IPS DF 6.9 (cell line): ENCODE measurements around the gene TENT5C.

Experiments
- DNase-seq: peaks from one replicate; pipeline ENCODE4 v3.0.0-alpha.2; 2013; ENCODE audit warnings: low read depth, low spot score
- H3K27ac ChIP-seq: one replicate; pipeline ENCODE4 v1.5.1; 2013; ENCODE audit warnings: low read length, control low read depth
- H3K27me3 ChIP-seq: 2 replicates; pipeline ENCODE4 v1.6.1; 2013; ENCODE audit warnings: mild to moderate bottlenecking, low read length; ENCODE audit not compliant: control insufficient read depth, insufficient read depth
- H3K36me3 ChIP-seq: 2 replicates; pipeline ENCODE4 v1.6.1; 2013; ENCODE audit warnings: low read length; ENCODE audit not compliant: control insufficient read depth, insufficient read depth
- H3K4me1 ChIP-seq: 2 replicates; pipeline ENCODE4 v1.6.1; 2013; ENCODE audit warnings: low read length; ENCODE audit not compliant: control insufficient read depth, insufficient read depth
- H3K4me3 ChIP-seq: 2 replicates; pipeline ENCODE4 v1.5.1; 2013; ENCODE audit warnings: mild to moderate bottlenecking, low read length
- H3K9me3 ChIP-seq: 2 replicates; pipeline ENCODE4 v1.6.1; 2013; ENCODE audit warnings: low read length, inconsistent platforms; ENCODE audit not compliant: control insufficient read depth, insufficient read depth
- WGBS: extraction: QIAGEN DNeasy Blood & Tissue Kit; methylation state at CpG from one replicate; pipeline ENCODE4 v1.1.7; 2013; ENCODE audit warnings: mixed read lengths, missing lambda C conversion rate; ENCODE audit not compliant: insufficient read length, insufficient coverage; 5-methylcytosine and 5-hydroxymethylcytosine counted together

The TENT5C gene

DNA sequence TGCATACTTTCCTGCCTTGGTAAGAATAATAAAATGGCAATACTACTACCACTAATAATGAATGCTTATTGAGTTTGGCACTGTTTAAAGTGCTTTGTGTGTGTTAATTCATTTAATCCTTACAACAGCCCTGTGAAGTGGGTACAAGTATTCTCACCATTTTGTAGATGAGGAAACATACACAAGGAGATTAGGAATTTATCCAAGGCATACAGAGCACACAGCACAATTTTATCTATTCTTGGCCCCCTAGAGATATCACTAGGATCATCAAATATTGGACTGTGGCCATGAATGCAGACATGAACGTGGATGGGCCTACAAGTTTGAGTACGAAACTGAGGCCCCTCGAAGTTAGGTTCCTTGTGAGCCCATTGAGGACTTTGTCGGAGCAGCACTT, 39.5 kb downstream of the TENT5C start:
- DNase-seq = no peak
- Histone ChIP-seq H3K27me3 (no peaks in the 10 kb centered on the region), H3K4me1 (no peaks in the 10 kb centered on the region), H3K27ac (no peak overlapping the region), H3K9me3 (no peaks in the 10 kb centered on the region), H3K36me3 (no peaks in the 10 kb centered on the region), H3K4me3 (no peak overlapping the region)
- no CpG with 5 or more reads among the region's 4 CpGs for WGBS

DNA sequence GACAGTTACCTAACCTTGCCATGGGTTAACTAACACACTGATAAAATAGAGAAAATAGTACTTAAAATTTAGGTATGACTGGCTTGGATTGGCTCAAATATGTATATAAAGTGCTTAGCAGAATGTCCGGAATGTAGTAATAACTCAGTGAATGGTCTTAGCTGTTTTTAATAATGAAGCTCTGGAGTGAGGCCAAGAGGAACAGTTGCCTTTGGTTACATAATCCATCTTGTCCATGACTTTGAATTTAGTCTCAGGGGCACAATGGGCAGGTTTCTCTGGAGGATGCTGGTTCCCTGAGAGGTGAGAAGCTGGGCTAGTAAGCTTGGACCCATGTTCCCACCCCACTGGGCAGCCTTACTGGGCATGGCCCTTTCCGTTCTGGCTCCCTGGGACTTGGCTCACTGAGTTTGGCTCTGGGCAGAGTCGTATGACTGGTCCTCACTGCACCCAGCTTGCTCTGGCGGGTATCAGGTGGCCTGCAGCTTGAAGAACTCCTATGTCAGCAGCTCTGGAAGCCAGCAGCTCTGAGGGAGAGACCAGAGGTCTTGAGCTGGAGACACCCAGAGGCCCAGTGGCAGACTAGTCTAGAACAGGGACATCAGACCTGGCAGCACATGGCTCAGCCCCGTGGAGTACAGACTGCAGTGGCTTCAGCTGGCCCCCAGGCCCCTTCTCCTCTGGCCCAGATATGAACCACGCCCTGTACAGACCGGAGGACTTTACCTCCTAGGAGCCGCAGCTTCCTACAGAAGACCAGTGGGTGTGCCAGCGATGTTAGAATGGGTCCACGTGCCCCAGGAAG, 40.4 kb downstream of the TENT5C start:
- DNase-seq = no peak
- Histone ChIP-seq H3K36me3 (no peaks in the 10 kb centered on the region), H3K27ac (no peak overlapping the region), H3K4me1 (no peaks in the 10 kb centered on the region), H3K9me3 (no peaks in the 10 kb centered on the region), H3K4me3 (no peak overlapping the region), H3K27me3 (no peaks in the 10 kb centered on the region)
- no CpG with 5 or more reads among the region's 10 CpGs for WGBS

DNA sequence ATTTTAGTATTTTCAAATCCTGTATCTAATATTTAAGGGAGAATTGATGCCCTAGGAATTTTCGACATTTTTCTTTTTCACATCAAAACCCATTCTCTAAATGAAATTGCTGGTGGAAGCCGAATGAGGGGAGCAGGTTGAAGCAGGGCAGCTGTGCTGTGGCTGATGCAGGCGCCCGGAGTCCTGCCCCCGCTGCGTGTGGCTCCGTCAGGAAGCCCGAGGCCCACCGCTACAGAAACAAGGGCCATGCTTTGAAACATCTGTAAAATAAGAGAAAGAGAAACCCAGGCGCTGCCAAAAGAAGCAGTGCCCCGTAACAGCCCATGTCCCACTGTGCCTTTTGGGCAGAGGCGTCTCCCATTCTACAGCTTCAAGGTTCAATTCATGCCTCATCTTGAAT, 41.1 kb downstream of the TENT5C start:
- no peaks in the 10 kb centered on the region for H3K9me3 ChIP-seq
- no peak for DNase-seq

DNA sequence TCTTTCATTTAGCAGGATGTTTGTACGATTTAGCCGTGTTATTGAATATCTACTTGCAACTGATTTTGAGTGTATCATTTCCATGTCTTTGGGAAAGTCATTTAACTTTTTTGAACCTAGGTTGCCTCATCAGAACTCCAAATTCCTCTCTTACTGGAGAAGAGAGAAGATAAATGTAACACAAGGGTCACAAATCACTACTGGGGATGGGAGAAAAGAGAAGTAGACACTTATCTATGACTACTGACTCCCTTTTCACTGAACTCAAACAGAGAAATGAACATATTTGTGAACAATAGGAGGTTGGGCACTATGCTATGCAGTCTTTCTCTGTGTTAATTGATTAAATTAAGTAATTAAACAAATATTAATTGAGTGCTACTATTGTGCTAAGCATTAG, 42.2 kb downstream of the TENT5C start:
- Histone ChIP-seq H3K27me3 (no peaks in the 10 kb centered on the region), H3K4me3 (no peak overlapping the region), H3K9me3 (no peaks in the 10 kb centered on the region), H3K4me1 (no peaks in the 10 kb centered on the region), H3K27ac (no peak overlapping the region), H3K36me3 (no peaks in the 10 kb centered on the region)
- DNase-seq = no peak
- WGBS = no CpG with 5 or more reads among the region's 2 CpGs

More for the DNA sequence above, 41.1 kb downstream of the TENT5C start:
- no peak overlapping the region for H3K27ac ChIP-seq
- H3K36me3 ChIP-seq = no peaks in the 10 kb centered on the region
- H3K4me1 ChIP-seq = no peaks in the 10 kb centered on the region
- no peak overlapping the region for H3K4me3 ChIP-seq
- no peaks in the 10 kb centered on the region for H3K27me3 ChIP-seq
- WGBS = no CpG with 5 or more reads among the region's 12 CpGs

DNA sequence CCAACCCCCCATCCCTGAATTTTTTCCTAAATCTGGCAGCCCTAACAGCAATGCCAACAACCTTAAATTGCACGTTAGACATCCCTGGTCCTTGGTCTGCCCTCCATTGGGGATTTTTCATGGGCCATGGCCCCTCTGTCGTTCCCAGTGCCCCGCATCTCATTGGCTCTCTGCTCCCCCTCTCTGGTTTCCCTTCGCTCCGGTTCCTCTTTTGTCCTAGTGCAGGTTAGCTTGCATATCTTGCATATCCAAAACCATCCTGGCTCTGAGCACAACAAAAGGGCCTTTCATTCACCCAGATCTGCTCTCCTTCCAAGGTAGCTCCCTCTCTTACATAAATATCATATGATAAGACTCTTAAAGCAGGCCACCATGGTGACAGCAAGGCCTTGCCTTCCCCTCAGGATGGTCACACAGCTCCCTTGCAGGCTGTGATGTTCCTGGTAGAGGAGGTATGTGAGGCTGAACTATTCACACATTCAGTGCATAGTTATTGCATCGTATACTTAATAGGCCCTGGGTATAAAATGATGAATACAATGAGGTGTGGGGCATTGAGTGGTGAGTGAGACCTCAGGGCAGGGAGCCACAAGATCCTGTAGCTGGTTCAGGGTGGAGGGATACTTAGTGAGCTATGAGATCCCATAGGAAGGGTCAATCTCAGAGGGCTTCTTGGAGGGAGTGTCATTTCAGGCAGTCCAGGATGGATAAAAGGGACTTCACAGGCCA, 45.2 kb downstream of the TENT5C start:
- whole genome bisulfite sequencing = no CpG with 5 or more reads among the region's 6 CpGs
- Histone ChIP-seq H3K4me3 (no peak overlapping the region), H3K4me1 (no peaks in the 10 kb centered on the region), H3K36me3 (no peaks in the 10 kb centered on the region), H3K27me3 (no peaks in the 10 kb centered on the region), H3K9me3 (no peaks in the 10 kb centered on the region), H3K27ac (no peak overlapping the region)
- no peak for DNase-seq

DNA sequence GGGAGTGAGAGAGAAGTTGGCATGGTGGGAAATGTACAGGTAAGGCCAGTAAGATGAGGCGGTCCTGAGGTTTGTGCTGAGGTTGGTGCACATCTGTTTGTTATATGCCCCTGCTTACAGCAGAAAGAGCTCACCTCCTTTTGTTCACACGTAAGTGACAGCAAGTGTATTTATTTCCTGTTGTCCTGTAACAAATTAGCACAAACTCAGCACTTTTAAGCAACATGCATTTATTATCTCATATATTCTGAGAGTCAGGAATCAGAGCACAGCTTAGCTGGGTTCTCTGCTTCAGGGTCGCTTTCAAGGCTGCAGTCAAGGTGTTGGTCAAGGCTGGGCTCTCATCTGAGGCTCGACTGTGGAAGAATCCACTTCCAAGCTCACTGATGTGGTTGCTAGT, 45.8 kb downstream of the TENT5C start:
- H3K27ac ChIP-seq = no peak overlapping the region
- H3K9me3 ChIP-seq = no peaks in the 10 kb centered on the region
- no peaks in the 10 kb centered on the region for H3K4me1 ChIP-seq
- H3K36me3 ChIP-seq = no peaks in the 10 kb centered on the region
- H3K27me3 ChIP-seq = no peaks in the 10 kb centered on the region
- no peak for DNase-seq
- H3K4me3 ChIP-seq = no peak overlapping the region
- WGBS = no CpG with 5 or more reads among the region's 4 CpGs

DNA sequence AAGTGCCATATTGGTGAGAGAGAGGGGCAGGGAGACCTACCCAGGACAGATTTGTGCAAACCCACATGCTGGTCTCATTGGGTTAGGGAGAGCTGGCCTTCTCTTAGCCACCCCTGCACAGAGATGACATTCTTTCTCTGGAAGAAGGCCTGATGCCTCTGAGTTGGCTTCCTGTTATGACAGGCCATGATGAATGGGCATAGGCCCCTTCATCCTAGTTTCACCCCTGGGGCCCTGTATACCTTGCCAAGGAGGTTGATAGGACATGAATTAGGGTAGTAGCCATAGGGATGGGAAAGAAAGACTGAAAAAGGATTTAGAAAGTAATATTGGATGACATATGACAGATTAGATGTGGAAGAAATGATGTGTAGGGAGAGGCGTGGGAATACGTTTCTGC, 46.6 kb downstream of the TENT5C start:
- DNase-seq = no peak
- Histone ChIP-seq H3K4me3 (no peak overlapping the region), H3K4me1 (no peaks in the 10 kb centered on the region), H3K27me3 (no peaks in the 10 kb centered on the region), H3K27ac (no peak overlapping the region), H3K36me3 (no peaks in the 10 kb centered on the region), H3K9me3 (no peaks in the 10 kb centered on the region)
- 100% methylated on average over 2 of the region's 2 CpGs for WGBS

DNA sequence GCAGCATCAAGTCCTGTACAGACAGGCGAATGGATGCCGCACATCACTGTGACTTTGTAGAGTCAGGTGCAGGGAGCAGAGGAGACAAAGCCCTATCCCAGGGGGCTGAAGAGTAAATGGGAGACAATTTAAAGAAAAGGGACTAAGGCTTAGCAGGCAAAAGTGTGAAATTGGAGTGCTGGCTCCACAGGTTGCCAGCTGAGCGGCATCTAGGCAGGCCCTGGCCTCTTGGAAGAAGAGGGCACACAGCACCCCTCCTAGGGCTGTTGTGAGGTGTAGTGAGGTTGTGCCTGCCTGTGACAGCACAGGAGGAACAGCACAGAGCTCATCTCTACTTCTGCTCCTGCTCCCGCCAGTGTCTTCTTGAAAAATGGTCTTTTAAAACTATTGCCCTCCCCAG, 47.3 kb downstream of the TENT5C start:
- no peaks in the 10 kb centered on the region for H3K4me1 ChIP-seq
- no peak overlapping the region for H3K27ac ChIP-seq
- no CpG with 5 or more reads among the region's 4 CpGs for WGBS

DNA sequence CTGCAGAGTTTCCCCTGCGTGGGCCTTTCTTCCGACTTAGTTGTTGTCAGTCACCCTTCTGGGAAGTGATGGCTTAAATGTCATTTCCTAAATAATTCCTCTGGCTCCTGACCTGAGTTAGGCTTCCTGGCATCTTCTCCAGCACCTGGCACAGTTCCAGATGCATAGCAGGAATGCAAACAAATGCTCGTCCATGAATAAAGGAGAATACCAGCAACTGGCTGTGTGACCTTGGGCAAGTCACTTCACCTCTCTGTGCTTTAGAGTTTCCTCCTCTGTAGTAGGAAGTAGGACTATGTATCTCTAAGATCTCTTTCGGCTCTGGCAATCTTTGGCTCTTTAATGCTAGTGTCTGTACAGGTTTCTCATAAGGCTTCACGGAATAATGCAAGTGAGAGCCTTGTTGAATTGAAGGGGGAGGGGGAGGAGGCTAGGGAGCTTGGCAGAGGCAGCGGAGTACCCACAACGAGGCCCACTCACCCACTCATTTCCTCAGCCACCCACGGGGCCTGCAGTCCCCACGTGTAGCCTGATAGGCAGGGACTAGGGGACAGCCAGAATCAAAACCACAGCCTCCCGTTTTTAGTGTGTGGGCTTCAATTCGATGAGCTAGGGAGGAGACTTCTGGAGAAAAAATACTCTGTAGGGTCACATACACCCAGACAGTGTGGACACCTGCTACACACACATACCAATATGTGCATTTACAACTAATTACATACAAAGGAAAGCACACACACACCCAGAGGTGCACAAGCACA, 48.1 kb downstream of the TENT5C start:
- Histone ChIP-seq H3K4me3 (no peak overlapping the region), H3K27me3 (no peaks in the 10 kb centered on the region), H3K27ac (no peak overlapping the region), H3K9me3 (no peaks in the 10 kb centered on the region), H3K36me3 (no peaks in the 10 kb centered on the region), H3K4me1 (no peaks in the 10 kb centered on the region)
- WGBS = no CpG with 5 or more reads among the region's 11 CpGs
- DNase-seq = no peak

More for the DNA sequence above, 47.3 kb downstream of the TENT5C start:
- H3K36me3 ChIP-seq = no peaks in the 10 kb centered on the region
- DNase-seq = no peak
- H3K9me3 ChIP-seq = no peaks in the 10 kb centered on the region
- H3K4me3 ChIP-seq = no peak overlapping the region
- H3K27me3 ChIP-seq = no peaks in the 10 kb centered on the region

DNA sequence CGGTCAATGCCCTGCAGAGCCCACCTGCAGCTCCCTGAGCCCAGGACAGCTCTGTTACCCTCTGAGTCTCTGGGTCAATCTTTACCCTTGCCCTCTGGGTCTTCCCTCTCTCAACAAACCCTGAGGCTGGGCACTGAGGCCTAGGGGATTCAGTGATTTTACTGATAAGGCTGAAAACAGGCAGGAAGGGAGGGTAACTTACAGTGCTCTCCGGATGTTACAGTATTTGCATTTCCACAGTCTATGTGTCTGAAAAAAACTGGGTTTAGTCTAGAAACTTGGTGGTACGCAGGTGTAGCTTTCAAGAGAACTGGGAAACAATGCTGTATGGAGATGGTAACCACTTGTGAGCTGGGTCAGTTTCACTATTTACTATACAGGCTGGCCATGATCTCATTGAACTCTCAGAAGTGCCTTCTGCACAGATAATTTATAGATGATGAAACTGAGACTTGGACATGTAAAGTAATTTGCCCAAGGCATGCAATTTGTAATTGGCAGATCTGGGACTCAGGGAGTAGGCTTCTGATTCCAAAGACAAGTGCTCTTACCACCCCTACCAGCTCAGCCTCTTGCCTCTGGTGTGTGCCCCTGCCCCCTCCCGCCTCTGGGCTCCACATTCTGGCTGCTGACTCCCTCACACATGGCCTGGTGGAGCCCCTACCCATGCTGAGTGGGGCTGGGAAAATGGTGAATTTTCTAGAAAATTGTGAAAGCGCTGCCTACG, 48.8 kb downstream of the TENT5C start:
- Histone ChIP-seq H3K9me3 (no peaks in the 10 kb centered on the region), H3K27me3 (no peaks in the 10 kb centered on the region), H3K36me3 (no peaks in the 10 kb centered on the region), H3K4me1 (no peaks in the 10 kb centered on the region), H3K4me3 (no peak overlapping the region), H3K27ac (no peak overlapping the region)
- no peak for DNase-seq
- no CpG with 5 or more reads among the region's 6 CpGs for WGBS
